ENCODE results near the gene TIAL1.
A peak's percentile ranks its signal among the peaks of the same experiment; 100 is the strongest.
"Not testable (repeated sequence)": the region's sequence is repeated elsewhere in the genome, so short reads cannot be mapped to it uniquely, and the experiment has no call there.

Gene TIAL1, protein sequence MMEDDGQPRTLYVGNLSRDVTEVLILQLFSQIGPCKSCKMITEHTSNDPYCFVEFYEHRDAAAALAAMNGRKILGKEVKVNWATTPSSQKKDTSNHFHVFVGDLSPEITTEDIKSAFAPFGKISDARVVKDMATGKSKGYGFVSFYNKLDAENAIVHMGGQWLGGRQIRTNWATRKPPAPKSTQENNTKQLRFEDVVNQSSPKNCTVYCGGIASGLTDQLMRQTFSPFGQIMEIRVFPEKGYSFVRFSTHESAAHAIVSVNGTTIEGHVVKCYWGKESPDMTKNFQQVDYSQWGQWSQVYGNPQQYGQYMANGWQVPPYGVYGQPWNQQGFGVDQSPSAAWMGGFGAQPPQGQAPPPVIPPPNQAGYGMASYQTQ

GRCh38 chr10:119596537-119597404, at the start of gene TIAL1:
TSS of gene TIAL1 (minus strand) at chr10:119596964. CDS start at chr10:119596465, 499 bp downstream.
- DNase-seq: peak; percentile 90

DNA sequence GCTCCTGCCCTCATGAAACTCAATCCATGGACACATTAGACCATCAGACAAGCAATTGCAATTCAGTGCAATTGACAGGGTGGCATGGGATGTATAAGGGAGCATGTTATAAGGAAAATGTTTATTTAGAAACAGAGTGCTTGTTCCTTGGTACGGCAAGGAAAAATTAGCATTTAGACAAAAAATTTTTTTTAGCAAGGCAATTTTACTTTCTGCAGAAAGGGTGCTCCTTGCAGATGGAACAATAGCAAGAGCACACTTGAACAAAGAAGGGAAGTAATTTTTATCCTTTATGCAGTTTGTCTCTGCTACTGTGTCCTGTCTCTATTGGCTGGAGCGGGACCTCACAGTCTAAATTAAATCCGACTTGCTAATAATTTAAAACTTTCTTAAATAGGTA, 48.2 kb upstream of the TIAL1 start:
- DNase-seq: no peak

- DNase-seq: no peak
Observed at GRCh38 chr10:119644205-119644814, 47.5 kb upstream of the TIAL1 start.

DNA sequence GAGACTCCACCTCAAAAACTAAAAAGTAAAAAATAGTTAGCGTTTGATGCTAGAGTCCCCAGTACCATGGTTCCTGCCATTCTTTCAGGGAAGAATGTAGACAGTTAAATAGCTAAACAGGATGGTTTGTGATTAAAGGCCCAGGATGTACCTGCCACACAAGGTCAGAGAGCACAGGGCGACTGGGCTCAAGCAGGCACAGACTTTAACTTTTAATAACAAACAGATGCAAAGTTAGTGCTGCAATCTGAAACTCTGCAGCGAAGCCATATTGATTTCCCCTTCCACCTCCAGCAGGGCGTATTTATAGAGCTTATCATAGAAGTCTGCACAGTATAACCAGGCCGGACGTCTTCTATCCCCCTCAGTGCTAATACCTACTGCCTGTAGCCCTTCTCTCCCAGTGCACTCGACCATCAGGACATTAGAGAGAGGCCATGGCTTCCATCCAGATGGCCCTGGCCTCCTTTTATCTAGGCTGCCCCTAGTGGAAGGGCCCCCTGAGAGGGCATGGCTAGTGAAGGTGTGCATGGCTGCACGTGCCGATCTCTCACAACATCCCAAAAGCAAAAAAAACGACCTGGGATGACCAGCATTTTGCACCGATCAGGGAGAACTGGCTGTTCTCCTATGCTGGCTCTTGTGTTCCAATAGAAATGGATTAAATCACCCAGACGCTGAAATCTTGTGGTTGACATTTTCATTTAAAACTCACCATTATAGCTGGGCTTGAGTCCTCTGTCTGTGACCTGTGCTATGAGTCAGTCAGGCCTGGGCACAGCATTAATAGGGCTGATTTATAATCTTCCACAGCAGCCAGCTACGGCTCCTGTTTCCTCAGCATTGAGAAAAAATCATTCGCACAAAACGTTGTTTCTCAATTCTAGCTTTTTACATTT, 46.8 kb upstream of the TIAL1 start:
- no peak for DNase-seq

- no peak for DNase-seq
Observed at GRCh38 chr10:119642556-119643111, 45.9 kb upstream of the TIAL1 start.

DNA sequence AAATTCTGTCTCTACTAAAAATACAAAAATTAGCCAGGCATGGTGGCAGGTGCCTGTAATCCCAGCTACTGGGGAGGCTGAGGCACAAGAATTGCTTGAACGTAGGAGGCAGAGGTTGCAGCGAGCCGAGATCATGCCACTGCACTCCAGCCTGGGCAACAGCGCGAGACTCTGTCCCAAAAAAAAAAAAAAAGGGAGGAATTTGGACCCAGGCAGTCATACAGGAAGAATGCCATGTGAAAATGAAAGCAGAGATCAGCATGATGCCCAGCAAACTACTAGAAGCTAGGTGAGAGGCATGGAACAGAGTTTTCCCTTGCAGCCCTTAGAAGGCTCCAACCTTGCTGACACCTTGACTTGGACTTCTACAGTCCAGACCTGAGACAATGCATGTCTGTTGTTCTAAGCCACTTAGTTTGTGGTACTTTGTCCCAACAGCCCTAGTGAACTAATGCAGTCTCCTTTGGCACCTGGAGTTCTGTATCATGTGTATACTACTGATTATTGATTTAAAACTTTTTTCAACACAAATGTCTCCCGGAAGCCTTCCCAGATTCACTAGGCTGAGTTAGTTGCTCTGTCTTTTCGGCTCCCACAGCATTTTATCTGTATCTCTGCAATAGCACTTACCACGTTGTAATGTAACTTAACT, 44.2 kb upstream of the TIAL1 start:
- DNase-seq: no peak

DNA sequence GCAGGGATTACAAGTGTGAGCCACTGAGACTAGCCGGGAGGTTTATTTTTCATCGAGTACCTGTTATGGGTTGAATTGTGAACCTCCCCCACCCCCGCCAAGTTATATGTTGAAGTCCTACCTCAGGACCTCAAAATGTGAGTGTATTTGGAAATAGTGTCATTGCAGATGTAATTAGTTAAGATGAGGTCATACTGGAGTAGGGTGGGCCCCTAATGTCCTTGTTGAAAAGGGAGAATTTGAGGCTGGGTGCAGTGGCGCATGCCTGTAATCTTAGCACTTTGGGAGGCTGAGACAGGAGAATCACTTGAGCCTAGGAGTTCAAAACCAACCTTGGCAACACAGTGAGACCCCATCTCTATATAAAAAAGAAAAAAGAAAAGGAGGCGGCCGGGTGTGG, 43.6 kb upstream of the TIAL1 start:
- no peak for DNase-seq

- DNase-seq: no peak
Observed at GRCh38 chr10:119638982-119639381, 42.2 kb upstream of the TIAL1 start.

DNA sequence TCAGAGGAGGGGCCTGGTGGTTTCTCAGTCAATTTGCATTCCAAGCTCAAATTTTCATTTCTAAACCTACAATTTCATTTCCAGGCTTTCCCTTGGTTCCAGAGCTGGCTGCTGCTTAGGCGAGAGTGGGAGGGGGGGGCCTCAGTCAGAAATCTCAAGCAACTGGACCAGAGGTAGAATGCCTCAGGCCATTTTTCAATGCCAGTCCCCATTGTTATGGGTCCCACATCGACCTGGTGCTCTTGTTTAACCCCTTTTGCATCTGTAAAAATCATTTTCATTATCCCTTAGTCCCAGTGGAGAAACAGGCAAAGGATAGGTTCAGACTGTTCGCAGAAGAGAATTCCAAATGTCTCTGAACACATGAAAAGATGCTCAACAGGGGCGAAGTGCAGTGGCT, 40.9 kb upstream of the TIAL1 start:
- no peak for DNase-seq

GRCh38 chr10:119634219-119634544, 37.4 kb upstream of the TIAL1 start:
- DNase-seq: no peak

- DNase-seq: no peak
Observed at GRCh38 chr10:119633538-119634218, 36.9 kb upstream of the TIAL1 start.

DNA sequence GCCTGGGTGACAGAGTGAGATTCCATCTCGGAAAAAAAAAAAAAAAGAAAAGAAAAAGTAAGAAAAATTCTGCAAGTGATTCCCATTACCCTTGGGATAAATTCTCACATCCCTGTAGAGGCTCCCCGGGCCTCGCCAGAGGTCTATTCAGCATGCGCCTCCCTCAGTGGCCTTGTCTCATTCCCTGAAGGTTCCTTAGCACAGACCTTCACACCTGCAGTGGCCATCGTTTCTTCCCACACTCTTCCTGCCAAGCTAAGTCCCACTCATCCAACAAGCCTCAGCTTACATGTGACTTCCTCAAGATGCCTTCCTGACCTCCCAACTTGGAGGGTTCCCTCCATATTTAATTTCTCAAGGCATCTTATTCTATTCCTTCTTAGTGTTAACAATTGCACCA, 33.5 kb upstream of the TIAL1 start:
- DNase-seq: no peak

DNA sequence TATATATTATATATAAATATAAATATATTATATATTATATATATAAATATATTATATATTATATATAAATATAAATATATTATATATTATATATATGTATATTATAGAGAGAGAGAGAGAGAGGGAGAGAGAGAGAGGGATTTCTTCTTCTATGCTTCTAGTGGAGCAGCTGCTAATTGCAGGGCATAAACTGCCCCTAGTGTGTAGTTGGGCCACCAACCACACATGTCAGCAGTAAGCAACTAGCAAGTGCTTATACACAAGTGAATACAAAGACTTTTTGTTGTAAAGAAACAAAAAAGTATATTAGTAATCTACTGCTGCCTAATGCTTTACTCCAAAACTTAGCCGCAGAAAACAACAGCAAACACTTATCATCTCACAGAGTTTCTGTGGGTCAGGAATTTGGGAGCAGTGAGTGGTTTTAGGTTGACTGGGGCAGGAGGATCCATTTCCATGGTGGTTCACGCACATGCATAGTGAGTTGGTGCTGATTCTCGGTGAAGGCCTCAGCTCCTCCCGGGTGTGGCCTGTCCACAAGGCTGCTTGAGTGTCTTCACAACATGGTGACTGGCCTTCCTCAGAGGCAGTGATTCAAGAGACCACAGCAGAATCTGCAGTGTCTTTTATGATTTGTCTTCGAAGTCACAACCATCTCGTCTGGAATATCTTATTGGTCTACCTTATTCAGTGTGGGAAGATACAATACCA, 29.0 kb upstream of the TIAL1 start:
- DNase-seq: no peak

DNA sequence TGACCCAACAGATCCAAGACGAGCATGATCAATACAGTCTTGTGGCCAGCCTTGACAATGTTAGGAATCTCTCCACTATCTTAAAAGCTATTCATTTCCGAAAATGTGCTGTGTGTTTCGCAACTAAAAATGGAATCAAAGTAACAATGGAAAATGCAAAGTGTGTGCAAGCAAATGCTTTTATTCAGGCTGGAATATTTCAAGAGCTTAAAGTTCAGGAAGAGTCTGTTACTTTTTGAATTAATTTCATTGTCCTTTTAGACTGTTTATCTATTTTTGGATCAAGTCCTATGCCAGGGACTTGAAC, 24.3 kb upstream of the TIAL1 start:
- DNase-seq: no peak

GRCh38 chr10:119620241-119621077, 23.7 kb upstream of the TIAL1 start:
- DNase-seq: no peak

- DNase-seq: not testable (repeated sequence)
Observed at GRCh38 chr10:119619811-119620210, 23.0 kb upstream of the TIAL1 start.

DNA sequence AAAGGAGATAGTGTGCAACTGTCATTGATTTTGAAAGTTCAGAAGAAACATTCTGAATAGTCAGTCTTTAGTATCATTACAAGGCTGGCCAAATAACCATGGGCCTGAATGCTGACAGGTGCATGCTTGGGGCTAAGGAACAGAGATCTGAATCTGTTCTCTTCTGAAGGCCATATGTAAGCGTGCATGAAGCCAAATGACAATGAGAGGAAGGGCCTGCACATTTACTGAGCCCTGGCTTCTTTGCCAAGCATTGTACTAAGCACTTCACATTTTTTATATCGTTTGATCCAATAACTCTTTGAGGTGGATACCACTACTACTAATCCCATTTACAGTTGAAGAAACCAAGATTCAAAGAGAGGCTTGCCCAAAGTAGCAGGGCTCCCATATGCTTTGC, 22.5 kb upstream of the TIAL1 start:
- DNase-seq: no peak

- DNase-seq: peak; percentile 10
Observed at GRCh38 chr10:119616882-119617570, 20.3 kb upstream of the TIAL1 start.

DNA sequence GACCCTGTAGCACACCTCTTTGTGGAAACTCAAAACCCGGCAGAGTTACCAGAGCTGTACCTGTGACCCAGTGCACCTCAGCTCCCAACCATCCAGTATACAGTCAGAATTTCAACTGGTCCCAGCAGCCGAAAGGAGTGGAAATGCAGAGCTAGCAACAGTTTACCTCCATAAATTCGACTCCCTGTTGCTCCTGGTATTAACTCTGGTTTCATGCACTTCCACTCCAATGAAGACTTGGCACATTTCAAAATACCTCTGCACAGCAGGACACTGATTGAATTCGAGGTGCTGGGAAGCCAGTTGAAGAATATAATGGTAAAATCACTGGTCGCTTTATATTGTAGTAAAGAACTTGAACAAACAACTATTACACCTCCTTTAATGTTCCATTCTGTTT, 17.9 kb upstream of the TIAL1 start:
- no peak for DNase-seq
